GM23248 (cell line): ENCODE data around the gene ACACB.

Experiments
- EZH2 ChIP-seq: fragments of 200-600 bp; sonication (generic); IDR thresholded peaks from 2 replicates; pipeline ENCODE4 v1.6.1; 2018; ENCODE audit warnings: antibody characterized with exemption, mild to moderate bottlenecking; ENCODE audit not compliant: insufficient read depth, poor library complexity, severe bottlenecking
- EZH2phosphoT487 ChIP-seq: fragments of 200-600 bp; sonication (generic); IDR thresholded peaks from 2 replicates; pipeline ENCODE4 v1.6.1; 2018; ENCODE audit warnings: antibody characterized with exemption, moderate library complexity, mild to moderate bottlenecking, low read depth; ENCODE audit not compliant: insufficient read depth

GRCh38 chr12:109169262-109169661, 52.9 kb downstream of the ACACB start:
- TF ChIP-seq EZH2 (no peak), EZH2phosphoT487 (no peak)
